DND-41 (cell line): ENCODE results near the gene TGFB3.

Source experiments
- EZH2 ChIP-seq: IDR thresholded peaks from 3 replicates; pipeline ENCODE4 v1.6.1; 2012; ENCODE audit warnings: borderline replicate concordance, low read depth, mild to moderate bottlenecking, moderate library complexity, low read length, inconsistent platforms; ENCODE audit not compliant: severe bottlenecking
- TF ChIP-seq, protein P1 (sequence below): IDR thresholded peaks from 2 replicates; pipeline ENCODE4 v1.5.1; 2012; ENCODE audit warnings: borderline replicate concordance, low read length, moderate library complexity, mild to moderate bottlenecking; ENCODE audit not compliant: poor library complexity, severe bottlenecking; ENCODE audit errors: extremely low read depth

- no peak for TF ChIP-seq EZH2
- TF ChIP-seq, protein P1, sequence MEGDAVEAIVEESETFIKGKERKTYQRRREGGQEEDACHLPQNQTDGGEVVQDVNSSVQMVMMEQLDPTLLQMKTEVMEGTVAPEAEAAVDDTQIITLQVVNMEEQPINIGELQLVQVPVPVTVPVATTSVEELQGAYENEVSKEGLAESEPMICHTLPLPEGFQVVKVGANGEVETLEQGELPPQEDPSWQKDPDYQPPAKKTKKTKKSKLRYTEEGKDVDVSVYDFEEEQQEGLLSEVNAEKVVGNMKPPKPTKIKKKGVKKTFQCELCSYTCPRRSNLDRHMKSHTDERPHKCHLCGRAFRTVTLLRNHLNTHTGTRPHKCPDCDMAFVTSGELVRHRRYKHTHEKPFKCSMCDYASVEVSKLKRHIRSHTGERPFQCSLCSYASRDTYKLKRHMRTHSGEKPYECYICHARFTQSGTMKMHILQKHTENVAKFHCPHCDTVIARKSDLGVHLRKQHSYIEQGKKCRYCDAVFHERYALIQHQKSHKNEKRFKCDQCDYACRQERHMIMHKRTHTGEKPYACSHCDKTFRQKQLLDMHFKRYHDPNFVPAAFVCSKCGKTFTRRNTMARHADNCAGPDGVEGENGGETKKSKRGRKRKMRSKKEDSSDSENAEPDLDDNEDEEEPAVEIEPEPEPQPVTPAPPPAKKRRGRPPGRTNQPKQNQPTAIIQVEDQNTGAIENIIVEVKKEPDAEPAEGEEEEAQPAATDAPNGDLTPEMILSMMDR = no peak
Measured at GRCh38 chr14:75993567-75994041, 11.8 kb upstream of the TGFB3 start.
